Testis (tissue), 2 donors: ENCODE results near the gene PRDM15.

Experiments
- CTCF ChIP-seq, 3 experiments: fragments of 450-650 bp in 2 of 3; fragments of 200-600 bp in 1 of 3; sonication (generic) in 1 of 3; IDR thresholded peaks; one replicate each; pipeline ENCODE4 v1.5.1; 2016 to 2019; ENCODE audit warnings: antibody characterized with exemption in 3 of 3, mild to moderate bottlenecking in 2 of 3, moderate library complexity in 1 of 3
- POLR2A ChIP-seq: fragments of 450-650 bp; IDR thresholded peaks from one replicate; pipeline ENCODE4 v1.6.1; 2017; ENCODE audit warnings: antibody characterized with exemption, mild to moderate bottlenecking, moderate library complexity

GRCh38 chr21:41801321-41802197, 77.6 kb downstream of the PRDM15 start:
- TF ChIP-seq CTCF (IDR thresholded peaks at IDR 0.05) (no peak), POLR2A (no peak)
